ENCODE results near the gene MYO3B.

- TF ChIP-seq CTCF (IDR thresholded peaks at IDR 0.05) (no peak), EZH2 (IDR thresholded peaks at IDR 0.05; ENCODE audit: borderline replicate concordance, insufficient read depth, low read depth, low read length, poor library complexity, severe bottlenecking) (no peak)
Measured at GRCh38 chr2:170341684-170342623, 164.0 kb downstream of the MYO3B start.

Data from B cell (primary cell).